Measurements from ENCODE around the gene CA10.

CA10 gene

DNA sequence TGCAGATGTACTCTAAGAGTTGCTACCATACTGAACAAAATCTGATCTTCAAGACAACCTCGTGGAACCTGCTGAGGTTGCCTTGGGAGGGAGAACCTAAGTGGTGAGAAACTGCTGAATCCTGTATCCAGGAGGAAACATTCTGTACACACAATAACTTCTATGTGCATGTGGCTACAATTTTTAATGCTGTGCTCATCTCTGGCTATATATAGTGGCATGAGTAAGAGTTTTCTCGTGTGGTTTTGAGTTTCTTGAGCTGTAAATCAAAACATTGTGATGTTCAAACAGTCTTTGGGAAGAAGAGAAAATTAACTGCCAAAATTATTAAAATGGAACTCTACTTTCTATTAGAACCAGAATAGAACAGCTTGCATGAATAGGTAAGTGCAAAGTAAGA, 206.8 kb downstream of the CA10 start:
- no peak for DNase-seq (ENCODE audit: low read depth, low spot score)

DNA sequence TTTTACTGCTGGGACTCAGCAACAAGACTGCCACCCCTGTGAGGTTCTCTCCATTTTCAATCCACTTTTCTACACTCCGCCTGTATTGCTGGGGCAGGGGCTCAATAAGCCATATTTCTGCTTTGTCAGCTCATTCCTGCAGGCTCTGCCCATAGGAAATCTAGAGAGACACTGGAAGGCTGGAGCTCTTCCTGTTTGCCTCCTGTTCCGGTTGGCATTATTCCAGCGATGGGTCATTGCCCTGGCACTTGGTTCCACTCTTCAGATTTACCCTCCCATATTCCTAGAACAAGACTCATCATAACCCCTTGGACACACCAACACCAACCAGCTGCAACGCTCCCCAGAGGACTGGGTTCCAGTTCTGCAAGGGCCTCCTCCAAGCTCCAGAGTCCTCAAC, 210.4 kb downstream of the CA10 start:
- DNase-seq (ENCODE audit: low read depth, low spot score), result no peak

DNA sequence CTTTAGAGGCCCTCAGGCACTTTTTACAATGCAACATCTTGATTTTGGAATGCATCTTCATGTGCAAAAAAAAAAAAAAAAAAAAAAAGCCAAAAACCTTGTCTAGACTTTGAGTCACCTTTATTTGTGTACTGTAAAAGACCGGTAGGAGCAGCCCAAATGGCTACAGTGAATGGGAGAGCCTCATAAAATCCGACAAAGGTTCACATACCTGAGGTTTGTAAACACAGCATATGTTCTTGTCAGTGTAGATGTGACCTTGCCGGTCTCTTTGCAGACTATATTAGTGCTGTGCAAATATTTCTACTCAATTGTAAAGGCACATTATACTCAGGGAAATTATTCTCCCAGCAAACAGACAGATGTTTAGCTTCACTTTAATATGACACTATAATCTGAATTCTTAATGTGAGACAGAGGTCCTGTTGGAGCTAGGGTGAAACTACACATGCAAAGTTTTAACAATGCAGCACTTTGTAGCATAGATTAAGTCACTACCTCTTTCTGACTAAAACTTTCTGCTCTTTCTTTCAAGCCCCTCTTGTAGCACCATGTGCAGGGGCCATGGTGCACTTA, 211.3 kb downstream of the CA10 start:
- DNase-seq (ENCODE audit: low read depth, low spot score), result no peak

DNA sequence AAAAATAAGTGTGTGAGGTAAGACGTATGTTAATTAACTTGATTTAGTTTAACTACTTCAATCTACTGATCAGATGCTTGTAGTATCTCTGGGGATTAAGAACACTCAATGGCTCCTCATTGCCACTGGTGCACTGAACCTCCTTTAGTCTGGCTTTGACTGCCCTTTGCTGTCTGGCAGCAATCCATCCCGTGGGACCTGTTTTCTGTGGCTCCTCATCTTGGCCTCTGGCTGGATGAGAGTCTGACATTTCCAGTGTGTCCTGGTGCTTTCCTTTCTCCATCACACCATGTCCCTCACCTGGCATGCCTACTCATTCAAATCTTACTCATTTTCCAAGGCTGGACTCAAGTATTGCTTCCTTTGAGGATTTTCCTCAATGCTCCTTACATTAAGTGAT, 212.2 kb downstream of the CA10 start:
- no peak for DNase-seq (ENCODE audit: low read depth, low spot score)

DNA sequence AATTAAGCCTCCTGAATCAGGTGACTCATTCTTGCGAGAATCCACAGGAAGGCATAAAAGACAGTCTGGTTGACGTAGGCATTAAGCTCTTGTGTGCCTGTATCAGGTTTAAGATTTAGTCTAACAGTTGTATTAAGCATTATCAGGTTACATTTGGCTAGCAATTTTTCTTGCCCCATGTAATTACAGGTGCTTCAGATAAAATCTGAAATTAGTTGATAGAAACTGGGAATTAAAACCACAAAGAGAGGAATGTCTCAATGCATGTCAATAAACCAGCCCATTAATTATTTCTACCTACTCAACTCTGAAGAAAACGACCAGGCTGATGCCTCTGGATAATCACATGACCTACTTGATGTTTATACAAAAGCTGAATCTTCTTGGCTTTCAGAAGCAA, 217.2 kb downstream of the CA10 start:
- DNase-seq (ENCODE audit: low read depth, low spot score), result no peak

DNA sequence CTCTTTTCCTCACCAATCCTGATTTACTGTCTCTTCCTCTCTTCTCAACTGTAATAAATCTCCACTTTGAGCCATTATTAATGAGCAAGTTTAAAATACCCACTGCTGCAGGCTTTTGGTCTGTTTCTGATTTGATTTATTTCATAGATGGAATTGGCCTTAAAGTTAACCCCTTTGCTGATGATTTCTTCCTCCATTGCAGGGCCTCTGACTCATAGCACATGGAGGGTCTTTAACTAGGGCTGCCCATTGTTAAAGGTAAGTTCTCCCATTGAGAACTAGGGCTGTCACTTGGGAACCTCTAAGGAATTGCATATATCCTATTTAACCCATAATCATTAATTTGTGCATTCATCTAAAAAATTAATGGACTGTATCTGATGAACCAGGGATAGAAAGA, 221.2 kb downstream of the CA10 start:
- DNase-seq (ENCODE audit: low read depth, low spot score), result no peak

DNA sequence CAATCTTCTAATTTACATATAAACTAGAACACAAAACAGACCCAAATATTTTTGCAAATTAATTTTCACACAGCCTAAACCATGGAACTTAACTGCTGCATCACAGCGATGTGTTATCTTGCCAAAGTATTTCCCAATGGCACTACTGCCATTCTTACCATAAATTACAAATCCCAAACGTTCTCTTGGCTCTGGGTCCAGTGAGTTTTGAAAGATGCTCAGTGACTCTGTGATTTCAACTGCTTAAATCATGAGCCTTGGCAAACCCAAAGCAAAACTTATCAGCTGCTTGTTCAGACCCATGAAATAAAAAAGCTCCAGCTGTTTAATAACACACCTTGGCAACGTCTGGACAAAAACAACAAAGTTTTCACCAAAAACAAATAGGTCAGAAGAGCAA, 223.0 kb downstream of the CA10 start:
- no peak for DNase-seq (ENCODE audit: low read depth, low spot score)

DNA sequence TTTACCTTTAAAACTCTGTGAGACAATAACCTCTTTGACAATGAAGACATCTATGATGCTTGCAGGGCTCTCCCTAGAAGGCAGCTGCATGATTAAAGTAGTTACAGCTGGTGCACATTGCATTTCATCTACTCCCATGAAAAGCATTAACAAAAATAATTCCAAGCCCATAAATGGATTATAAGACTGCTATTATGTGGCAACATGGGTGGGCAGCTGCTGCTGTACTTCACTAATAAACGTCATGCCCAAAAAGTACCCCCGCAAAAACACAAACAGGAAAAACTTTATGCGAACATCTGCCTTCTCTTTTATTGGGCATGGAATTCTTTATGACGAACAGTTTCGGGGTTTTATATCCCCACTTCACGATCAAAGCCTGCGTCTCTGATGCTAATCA, 224.9 kb downstream of the CA10 start:
- DNase-seq (ENCODE audit: low read depth, low spot score), result no peak

DNA sequence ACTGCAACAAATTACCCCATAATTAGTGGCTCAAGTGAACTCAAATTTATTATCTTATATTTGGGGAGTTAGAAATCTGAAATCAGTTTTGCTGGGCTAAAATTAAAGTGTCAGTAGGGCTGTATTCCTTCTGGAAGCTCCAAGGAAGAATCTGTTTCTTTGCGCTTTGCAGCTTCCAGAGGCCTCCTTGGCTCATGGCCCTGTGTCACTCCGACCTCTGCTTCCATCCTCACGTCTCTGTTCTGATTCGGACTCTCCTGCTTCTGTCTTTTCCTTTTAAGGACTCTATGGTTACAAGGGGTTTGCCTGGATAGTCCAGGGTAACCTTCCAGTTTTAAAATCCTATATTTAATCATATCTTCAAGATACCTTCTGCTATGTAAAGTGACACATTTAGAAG, 232.1 kb downstream of the CA10 start:
- no peak for DNase-seq (ENCODE audit: low read depth, low spot score)

DNA sequence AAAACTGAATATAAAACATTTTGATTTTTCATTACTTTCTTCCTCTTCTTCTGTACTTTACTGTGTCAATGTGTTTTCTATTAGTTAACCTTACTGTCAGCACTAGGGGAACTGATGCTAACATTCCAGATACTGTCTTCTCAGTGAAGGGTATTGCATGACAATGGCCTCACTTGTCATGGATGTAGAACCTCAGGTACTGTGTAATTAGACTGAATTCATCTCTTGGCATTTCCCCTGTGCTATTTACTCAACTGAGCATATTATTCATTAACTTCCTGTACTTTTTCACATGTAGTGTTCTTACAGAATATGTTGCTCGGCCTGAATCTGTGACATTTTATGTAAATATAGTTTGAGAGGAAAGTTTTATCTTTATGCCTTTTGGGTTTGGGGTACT, 237.0 kb downstream of the CA10 start:
- no peak for DNase-seq (ENCODE audit: low read depth, low spot score)

DNA sequence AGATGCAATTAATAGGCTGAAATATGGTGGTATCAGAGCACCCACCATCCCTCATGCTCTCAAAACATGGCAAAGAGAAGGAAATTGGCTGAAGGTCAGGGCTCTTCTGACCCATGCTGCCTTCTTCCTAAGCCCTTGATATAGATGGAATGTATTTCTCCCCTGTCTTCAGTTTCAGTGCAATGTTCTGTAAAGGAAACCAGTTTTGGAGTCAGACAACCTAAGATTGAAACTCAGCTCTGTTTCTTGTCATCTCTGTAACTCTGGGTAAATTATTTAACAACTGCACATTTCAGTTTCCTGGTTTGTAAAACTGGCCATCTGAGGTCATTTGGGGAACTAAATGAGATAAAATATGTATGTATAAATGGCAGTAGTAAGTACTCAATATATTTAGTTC, 243.9 kb downstream of the CA10 start:
- DNase-seq (ENCODE audit: low read depth, low spot score), result no peak

DNA sequence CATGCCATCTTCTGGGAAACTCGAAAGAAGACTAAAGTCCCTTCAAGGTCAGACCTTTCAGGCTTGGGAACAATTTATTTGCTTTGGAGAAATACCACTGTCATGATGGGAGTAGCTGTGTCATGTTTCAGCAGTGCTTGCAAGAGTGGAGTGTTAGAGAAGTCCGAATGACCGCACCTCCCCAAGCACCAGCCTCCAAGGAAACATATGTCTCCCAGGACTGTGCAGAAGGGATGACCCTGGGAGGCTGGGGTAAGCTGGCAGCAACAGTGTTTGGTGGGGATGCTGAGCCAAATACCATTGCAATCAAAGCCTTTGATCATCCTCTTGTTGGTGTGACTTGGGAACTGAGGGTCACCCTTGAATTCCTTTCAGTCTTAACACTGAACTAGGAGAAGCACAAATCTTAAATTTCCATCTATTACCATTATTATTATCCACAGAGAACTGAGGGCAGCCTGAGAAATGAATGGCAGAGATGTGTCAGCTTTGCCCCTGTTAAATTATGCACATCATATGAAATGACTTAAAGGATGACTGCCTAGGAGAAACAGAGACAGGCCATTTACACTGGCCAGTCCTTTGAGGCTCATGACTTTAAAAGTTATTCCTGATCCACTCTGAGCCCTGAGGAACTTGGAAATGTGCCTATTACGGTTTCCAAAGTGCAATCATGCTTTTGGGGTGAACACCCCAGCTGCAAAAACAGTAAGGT, 244.9 kb downstream of the CA10 start:
- DNase-seq (ENCODE audit: low read depth, low spot score), result no peak

DNA sequence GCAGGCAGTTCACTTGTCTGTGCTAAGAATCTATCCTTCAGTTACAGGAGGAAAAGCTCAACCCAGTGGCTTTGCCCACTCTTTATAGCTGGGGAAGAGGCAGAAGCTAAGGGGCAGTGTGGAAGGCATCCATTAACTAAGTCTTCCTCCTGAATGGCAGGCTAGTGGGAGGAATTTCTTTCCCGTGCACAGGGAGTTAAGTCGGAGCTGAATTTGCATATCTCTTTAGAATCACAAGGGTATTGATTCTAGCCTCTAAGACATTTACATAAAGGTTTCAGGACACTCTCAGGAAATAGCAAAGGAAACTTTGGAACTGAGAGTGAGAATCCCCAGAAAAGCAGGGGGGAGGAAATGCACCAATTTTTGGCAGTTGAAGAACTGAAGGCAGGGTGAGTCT, 245.6 kb downstream of the CA10 start:
- DNase-seq (ENCODE audit: low read depth, low spot score), result no peak

DNA sequence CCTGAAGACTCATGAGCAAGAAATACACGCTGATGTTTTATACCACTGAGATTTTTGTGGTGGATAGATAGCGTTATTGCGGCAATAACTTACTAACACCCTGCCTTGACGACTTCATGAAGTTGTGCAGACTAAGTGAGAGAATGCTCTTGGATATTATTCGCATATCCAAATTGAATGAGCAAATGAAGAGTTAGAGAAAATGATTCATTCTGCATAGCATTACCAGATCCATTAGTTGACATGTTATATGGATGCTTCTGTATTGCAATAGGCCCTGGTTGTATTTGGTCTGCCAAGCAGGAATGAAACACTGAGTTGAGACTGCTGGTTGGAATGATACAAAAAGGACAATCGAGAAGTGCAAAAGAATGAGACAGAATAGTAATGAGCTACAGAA, 247.3 kb downstream of the CA10 start:
- DNase-seq (ENCODE audit: low read depth, low spot score), result no peak

DNA sequence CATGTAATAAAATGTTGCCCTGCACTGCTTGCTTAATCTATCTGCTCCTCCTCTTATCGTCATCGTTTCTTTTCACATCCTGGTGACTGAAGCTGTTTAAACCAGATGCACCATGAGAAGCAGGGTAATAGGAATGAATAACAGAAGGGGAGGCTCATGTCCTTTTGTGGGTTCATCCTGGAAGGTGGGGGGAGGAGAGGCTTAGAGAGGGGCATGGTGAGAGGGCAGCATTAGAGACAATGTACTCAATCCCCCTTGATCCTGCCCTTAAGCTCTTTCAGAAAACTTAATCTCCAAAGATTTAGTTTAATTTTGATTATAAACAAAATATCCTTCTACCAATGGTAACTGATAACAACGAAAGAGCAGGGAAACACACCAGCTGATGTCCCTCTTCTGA, 248.5 kb downstream of the CA10 start:
- no peak for DNase-seq (ENCODE audit: low read depth, low spot score)

DNA sequence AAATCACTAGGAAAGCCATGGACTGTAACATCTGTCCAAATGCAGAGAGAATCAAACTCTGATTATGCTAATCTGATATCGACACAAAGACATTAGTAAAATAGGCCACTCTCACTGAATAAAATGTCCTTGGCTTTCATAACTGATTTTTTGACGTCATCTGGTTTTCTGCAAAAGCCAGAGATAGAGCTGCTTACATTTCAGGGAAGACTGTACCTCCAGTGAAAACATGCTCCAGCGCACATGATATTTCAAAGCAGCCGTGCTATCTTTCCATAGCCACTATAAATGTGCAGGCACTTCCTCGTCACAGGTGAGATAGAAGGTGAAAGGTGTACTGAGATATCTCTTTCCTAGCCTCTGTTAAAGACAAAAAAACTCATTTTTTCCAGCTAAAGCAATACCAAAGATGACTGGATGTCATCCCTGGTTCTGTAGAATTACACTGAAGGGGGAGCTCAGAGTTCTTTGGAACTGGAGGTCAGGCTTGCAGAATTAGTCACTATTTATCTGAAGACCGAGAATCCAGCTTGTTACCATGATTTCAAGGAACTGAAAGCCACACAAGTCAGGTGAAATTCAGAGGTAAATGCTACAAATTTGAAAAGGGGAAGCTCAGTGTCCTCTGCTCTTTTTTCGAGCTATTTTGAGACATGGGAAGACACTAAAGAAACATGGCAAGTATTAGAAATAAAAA, 249.5 kb downstream of the CA10 start:
- no peak for DNase-seq (ENCODE audit: low read depth, low spot score)

DNA sequence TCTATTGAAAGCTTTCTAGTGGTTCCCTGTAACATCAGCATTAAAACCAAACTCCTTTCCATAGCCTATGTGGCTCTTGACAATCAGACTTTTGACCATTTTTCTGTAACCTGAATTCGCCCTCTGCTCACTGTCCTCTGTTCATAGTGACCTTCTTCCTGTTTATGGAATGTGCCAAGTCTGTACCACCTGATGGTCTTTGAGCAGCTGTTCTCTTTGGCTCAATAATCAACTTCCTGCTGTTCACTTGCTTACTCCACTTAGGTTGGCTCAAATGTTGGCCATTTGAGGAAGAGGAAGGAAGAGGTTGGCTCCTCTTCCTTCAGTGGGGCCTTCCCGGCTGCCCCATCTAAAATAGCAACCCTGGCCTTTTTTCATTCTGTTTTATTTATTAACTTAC, 251.5 kb downstream of the CA10 start:
- no peak for DNase-seq (ENCODE audit: low read depth, low spot score)

DNA sequence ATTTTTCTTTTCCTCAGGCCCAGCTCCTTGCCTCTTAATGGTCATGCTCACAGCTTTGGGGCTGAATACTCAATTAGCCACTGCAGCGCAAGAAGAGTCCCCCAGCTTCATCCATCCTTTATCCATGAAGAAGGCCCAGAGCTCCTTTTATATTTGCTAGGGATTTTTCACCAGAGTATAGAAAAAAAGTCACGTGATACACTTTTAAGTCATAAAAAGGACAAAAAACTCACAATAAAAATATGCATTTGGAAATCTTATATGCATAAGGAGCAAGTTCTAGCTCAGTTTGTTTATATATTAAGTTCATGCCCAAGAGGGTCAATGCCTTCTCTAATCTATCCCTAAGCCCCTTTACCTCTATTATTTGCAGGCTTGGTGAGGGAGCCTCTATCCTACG, 254.1 kb downstream of the CA10 start:
- DNase-seq (ENCODE audit: low read depth, low spot score), result no peak

DNA sequence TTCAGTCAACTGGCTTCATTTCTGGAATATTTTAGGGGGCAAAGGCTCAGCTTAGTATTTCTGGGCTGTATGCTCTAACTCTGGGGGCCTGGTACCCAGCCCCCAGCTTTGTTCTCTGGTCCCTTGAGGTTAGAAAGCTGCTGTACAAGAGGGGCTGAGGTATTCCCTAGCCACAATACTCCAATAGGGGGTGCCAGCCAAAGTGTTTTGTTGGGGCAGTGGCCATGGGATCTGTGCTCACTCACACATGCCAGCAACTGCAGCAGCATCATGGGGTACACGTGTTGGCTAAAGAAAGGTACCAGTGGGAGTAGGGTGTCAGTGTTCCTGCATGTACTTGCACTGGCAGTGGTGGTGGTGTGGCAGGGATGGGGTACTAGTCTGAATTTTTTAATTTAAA, 257.3 kb downstream of the CA10 start:
- no peak for DNase-seq (ENCODE audit: low read depth, low spot score)

DNA sequence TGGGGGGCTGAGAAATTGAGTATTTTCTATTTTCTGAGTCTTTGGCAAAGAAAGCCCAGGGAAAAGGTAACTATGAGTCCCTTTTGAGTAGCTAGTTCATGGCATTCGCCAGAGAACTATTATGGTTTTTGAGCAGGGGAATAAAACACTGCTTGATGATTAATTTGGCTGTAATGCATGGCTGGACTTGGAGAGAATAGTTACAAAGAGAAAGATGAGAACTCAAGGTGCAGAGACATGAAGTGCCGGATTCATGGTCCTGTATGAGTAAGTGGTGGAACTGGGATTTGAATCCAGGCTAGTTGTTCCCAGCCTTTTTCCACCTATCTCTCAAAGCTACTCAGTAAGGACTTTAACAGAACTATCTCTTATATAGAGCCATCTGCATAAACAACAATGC, 266.6 kb downstream of the CA10 start:
- DNase-seq (ENCODE audit: low read depth, low spot score), result no peak

DNA sequence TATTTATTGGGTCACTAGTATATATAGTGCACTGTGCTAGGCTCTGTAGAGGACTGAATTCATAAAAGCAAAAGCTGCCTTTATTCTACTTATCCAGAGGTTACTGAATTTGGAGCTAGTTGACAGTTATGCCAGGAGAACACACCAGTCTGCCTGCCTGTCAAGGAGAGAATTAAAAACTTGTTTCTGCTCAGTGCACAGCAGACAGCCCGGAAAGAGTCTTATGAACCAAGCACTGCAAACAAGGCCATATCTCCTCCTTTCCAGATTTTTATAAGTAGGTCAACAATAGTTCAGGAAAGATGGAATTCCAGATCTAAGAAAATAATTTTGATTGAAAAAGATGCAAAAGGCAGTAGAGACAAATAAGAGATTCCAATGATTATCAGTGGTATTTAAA, 267.8 kb downstream of the CA10 start:
- no peak for DNase-seq (ENCODE audit: low read depth, low spot score)

DNA sequence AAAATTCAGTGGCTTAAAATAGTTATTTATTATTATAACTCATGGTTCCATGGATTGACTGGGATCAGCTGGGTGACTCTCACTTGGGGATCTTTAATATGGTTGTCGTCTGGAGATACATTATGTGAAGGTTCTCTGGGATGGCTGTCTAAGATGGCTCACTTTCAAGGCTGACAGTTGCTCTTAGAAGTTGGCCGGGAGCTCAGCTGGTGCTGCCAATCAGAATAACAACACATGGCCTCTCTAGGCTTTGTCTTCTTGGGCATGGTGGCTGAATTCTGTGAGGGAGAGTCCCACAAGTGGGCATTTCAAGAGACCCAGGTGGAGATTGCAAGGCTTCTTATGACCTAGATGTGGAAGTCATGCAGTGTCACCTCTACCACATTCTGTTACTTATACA, 269.7 kb downstream of the CA10 start:
- DNase-seq (ENCODE audit: low read depth, low spot score), result no peak

DNA sequence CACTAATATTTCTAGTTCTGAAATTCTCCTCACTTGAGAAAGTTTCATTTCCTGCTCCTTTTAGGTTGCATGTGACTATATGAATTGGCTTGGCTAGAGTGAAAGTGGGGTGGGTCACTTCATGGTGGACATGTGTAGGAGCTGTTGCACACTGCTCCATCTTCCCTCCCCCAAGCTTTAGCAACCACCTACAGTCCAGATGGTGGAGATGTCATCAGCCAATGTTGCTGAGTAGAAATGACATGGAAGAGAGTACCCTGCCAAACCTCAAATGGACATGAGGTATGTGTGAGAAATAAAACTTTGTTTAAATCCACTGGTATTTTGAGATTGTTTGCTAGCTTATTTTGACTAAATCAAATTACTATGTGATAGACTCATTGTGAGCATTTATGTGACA, 281.5 kb downstream of the CA10 start:
- no peak for DNase-seq (ENCODE audit: low read depth, low spot score)
